Tibial nerve (tissue), 3 donors: Measurements from ENCODE around the gene GASK1A.

Experiments
- CTCF ChIP-seq, 5 experiments: fragments of 200-600 bp in 3 of 5; fragments of 450-650 bp in 2 of 5; sonication (generic) in 3 of 5; IDR thresholded peaks; one replicate each; pipeline ENCODE4 v1.5.1; 2016 to 2019; ENCODE audit warnings: antibody characterized with exemption in 5 of 5, mild to moderate bottlenecking in 3 of 5, moderate library complexity in 2 of 5
- POLR2A ChIP-seq, 2 donors: fragments of 450-650 bp; IDR thresholded peaks; one replicate each; pipeline ENCODE4 v1.6.1; 2017; ENCODE audit warnings: antibody characterized with exemption in 2 of 2, mild to moderate bottlenecking in 2 of 2, moderate library complexity in 2 of 2

- TF ChIP-seq POLR2A (IDR thresholded peaks at IDR 0.05) (no peak), CTCF (IDR thresholded peaks at IDR 0.05) (no peak)
Measured at GRCh38 chr3:43081796-43082195, 102.7 kb downstream of the GASK1A start.
